ENCODE results near the gene RSRC1. TPM values are rescaled to one million over a fixed set of nuclear protein-coding genes. Genes with fewer than 3 reads are reported as not detected.

Gene RSRC1
- polyA plus RNA-seq: 149 and 161 TPM in 2 replicates

GRCh38 chr3:158109804-158110657 lies at the start of gene RSRC1:
Gene RSRC1, plus strand, starts transcription at chr3:158110089. Its CDS starts 12,016 bp downstream, at chr3:158122105.

GRCh38 chr3:158570999-158571702 lies 461.3 kb downstream of the RSRC1 start, which contains the start of gene MLF1:
Gene MLF1, plus strand, starts transcription at chr3:158571194. Its CDS starts 107 bp downstream, at chr3:158571301.

Other genes starting within 250 kb of the RSRC1 start
- gene SHOX2, start 3.7 kb upstream of the RSRC1 start, polyA plus RNA-seq: not detected in 2 replicates